ENCODE results near the gene STAP2.

Gene STAP2

DNA sequence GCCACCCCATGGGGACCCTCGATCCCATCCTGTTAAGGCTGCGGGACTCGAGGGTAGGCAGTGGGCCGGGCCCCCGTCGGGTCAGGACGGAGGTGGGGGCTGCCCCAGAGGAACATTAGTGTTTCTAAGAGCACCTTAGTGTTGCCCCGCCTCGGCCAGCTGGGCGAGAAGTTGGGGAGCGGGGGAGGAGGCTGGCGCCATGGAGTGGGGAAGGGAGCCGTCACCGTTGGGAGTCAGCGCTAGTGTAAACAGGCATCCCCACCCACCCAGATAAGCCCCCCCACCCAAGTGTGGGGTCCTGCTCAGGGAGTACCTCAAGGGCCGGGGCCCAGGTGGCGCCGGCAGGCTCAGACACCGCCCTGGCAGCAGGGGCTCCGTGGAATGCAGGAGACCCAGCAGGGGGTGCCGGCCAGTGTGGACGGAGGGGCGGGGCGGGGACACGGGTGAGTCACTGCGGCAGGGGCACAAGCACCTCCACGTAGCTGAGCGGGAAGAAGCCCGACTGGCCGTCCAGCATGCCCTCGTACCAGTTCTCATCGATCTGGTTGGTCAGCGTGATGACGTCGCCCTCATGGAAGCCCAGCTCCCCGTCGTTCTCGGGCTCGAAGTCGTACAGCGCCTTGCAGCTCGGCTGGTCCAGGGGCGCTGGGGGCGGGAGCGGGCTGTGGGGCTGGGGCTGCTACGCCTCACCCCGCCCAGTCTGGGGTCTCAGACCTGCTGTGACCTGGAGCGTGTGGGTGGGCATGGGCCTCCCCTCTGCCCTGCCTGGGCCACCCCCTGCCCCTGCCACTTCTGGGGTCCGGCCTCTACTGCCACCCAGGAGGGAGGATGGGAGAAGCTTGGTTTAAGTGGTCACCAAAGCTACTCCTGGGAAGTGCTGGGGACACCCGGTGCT, 22.8 kb upstream of the STAP2 start:
- TF ChIP-seq CTCF (IDR thresholded peaks at IDR 0.05; ENCODE audit: extremely low read depth, insufficient read depth, missing control alignments) = no peak
- no peak for DNase-seq (ENCODE audit: low spot score)
- in situ Hi-C loops (cut with MboI; ENCODE audit: low pct_unique_long_range_greater_than_20kb, low sequenced_read_pairs, unreplicated experiment) = no loop called here

GRCh38 chr19:4360641-4361151, 22.1 kb upstream of the STAP2 start:
- in situ Hi-C loops (cut with MboI; ENCODE audit: low pct_unique_long_range_greater_than_20kb, low sequenced_read_pairs, unreplicated experiment) = no loop called here
- DNase-seq (ENCODE audit: low spot score) = no peak
- TF ChIP-seq CTCF (IDR thresholded peaks at IDR 0.05; ENCODE audit: extremely low read depth, insufficient read depth, missing control alignments) = no peak

DNA sequence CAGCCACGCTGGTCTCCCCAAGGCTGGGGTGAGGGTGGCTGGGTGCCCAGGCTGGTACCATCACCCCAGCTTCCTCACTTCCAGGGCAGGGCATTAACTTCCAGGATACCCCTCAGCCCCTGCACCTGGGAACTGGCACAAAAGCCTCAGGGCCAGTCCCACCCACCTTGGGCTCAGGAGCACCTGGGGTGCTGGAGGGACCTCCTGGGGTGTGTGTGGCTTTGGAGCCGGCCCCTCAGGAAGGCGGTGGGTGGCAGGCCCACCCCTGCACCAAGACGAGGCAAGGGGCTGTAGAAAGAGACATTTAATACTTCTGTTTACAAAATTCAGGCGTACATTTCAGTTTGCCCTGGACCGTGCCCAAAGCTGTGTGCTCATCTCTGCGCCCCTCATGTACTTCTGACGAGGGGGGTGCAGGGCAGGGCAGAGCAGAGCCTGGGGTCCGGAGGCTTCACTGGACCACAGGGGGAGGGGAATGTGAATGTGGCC, 21.5 kb upstream of the STAP2 start:
- in situ Hi-C loops (cut with MboI; ENCODE audit: low pct_unique_long_range_greater_than_20kb, low sequenced_read_pairs, unreplicated experiment) = no loop called here
- no peak for TF ChIP-seq CTCF (IDR thresholded peaks at IDR 0.05; ENCODE audit: extremely low read depth, insufficient read depth, missing control alignments)
- no peak for DNase-seq (ENCODE audit: low spot score)

- no peak for TF ChIP-seq CTCF (IDR thresholded peaks at IDR 0.05; ENCODE audit: extremely low read depth, insufficient read depth, missing control alignments)
- DNase-seq (ENCODE audit: low spot score) = no peak
- in situ Hi-C loops (cut with MboI; ENCODE audit: low pct_unique_long_range_greater_than_20kb, low sequenced_read_pairs, unreplicated experiment) = loop anchor here (10.0 kb wide), 1 partner anchor 85 kb away; the partner anchor contains the start of gene SHD
Observed at GRCh38 chr19:4359627-4360000, 21.0 kb upstream of the STAP2 start.

- DNase-seq (ENCODE audit: low spot score) = no peak
- in situ Hi-C loops (cut with MboI; ENCODE audit: low pct_unique_long_range_greater_than_20kb, low sequenced_read_pairs, unreplicated experiment) = loop anchor here (10.0 kb wide), 1 partner anchor 84 kb away; the partner anchor contains the start of gene SHD
- no peak for TF ChIP-seq CTCF (IDR thresholded peaks at IDR 0.05; ENCODE audit: extremely low read depth, insufficient read depth, missing control alignments)
Observed at GRCh38 chr19:4358709-4359626, 20.3 kb upstream of the STAP2 start.

DNA sequence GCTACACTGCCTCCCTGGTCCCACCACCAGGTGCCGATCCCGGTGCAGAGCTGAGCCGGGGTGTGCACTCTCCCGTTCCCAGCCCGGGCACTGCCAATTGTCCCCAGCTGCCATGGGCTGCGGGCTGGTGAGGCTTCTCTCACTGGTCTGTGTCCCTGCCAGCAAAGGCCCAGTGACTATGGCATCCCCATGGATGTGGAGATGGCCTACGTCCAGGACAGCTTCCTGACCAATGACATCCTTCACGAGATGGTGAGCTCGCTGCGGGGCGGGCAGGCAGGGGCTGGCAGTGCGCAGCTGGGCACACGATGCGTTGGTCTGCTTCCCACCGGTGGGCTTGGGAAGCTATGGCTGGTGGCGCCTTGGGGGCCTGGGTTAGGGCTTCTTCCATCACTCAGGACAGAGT, 19.3 kb upstream of the STAP2 start:
- DNase-seq (ENCODE audit: low spot score) = no peak
- in situ Hi-C loops (cut with MboI; ENCODE audit: low pct_unique_long_range_greater_than_20kb, low sequenced_read_pairs, unreplicated experiment) = loop anchor here (10.0 kb wide), 1 partner anchor 83 kb away; the partner anchor contains the start of gene SHD
- TF ChIP-seq CTCF (IDR thresholded peaks at IDR 0.05; ENCODE audit: extremely low read depth, insufficient read depth, missing control alignments) = no peak

Data from GM13977 (cell line).